GM19239 (cell line): ENCODE data around the gene RBM47.

Experiments used
- DNase-seq: peaks from one replicate; pipeline ENCODE4 v3.0.0; 2011; ENCODE audit warnings: low spot score; ENCODE audit not compliant: insufficient read length
- FAIRE-seq: peaks from 2 replicates; lab custom pipeline; 2011; peaks lifted over from hg19 to GRCh38; lab: Jason Lieb, UNC

The RBM47 gene

GRCh38 chr4:40594261-40595178 lies 35.1 kb downstream of the RBM47 start:
- no peak for FAIRE-seq

GRCh38 chr4:40592034-40592433 lies 37.6 kb downstream of the RBM47 start:
- DNase-seq (no peak), FAIRE-seq (no peak)

More at GRCh38 chr4:40594261-40595178, 35.1 kb downstream of the RBM47 start:
- no peak for DNase-seq

GRCh38 chr4:40587826-40588225 lies 41.8 kb downstream of the RBM47 start:
- FAIRE-seq (no peak), DNase-seq (no peak)

GRCh38 chr4:40587351-40587750 lies 42.3 kb downstream of the RBM47 start:
- DNase-seq (no peak), FAIRE-seq (no peak)

GRCh38 chr4:40586729-40587128 lies 42.9 kb downstream of the RBM47 start:
- FAIRE-seq (no peak), DNase-seq (no peak)

GRCh38 chr4:40586034-40586433 lies 43.6 kb downstream of the RBM47 start:
- FAIRE-seq (no peak), DNase-seq (no peak)

- peak; percentile 26 for FAIRE-seq
These were observed 44.4 kb downstream of the RBM47 start for GRCh38 chr4:40585201-40585799.

GRCh38 chr4:40584517-40585141 lies 45.0 kb downstream of the RBM47 start:
- FAIRE-seq = no peak
- DNase-seq = no peak

More at GRCh38 chr4:40585201-40585799, 44.4 kb downstream of the RBM47 start:
- DNase-seq = no peak

- no peak for DNase-seq
- FAIRE-seq = no peak
These were observed 45.7 kb downstream of the RBM47 start for GRCh38 chr4:40583850-40584439.

GRCh38 chr4:40582413-40582812 lies 47.3 kb downstream of the RBM47 start:
- FAIRE-seq = peak; percentile 58
- no peak for DNase-seq

GRCh38 chr4:40581254-40582140 lies 48.2 kb downstream of the RBM47 start:
- no peak for DNase-seq
- peak; percentile 68 for FAIRE-seq

GRCh38 chr4:40579983-40580382 lies 49.7 kb downstream of the RBM47 start:
- no peak for DNase-seq
- FAIRE-seq = peak; percentile 57

- FAIRE-seq (peak; percentile 82), DNase-seq (no peak)
These were observed 51.9 kb downstream of the RBM47 start for GRCh38 chr4:40577588-40578253.

- FAIRE-seq = peak; percentile 100
- DNase-seq = peak; percentile 52
These were observed 52.8 kb downstream of the RBM47 start for GRCh38 chr4:40576651-40577480.

GRCh38 chr4:40575846-40576245 lies 53.8 kb downstream of the RBM47 start:
- FAIRE-seq (no peak), DNase-seq (no peak)

GRCh38 chr4:40573593-40574311 lies 55.9 kb downstream of the RBM47 start:
- DNase-seq = no peak
- no peak for FAIRE-seq

- DNase-seq (no peak), FAIRE-seq (peak; percentile 26)
These were observed 56.9 kb downstream of the RBM47 start for GRCh38 chr4:40572692-40573310.
